ENCODE results near the gene GDNF. TPM values are rescaled to one million over a fixed set of nuclear protein-coding genes. Genes with fewer than 3 reads are reported as not detected.

GDNF gene
- total RNA-seq, 3 donors from 2014 or later (not counting 1 experiment from before 2014, with no cell fraction given) = not detected

DNA sequence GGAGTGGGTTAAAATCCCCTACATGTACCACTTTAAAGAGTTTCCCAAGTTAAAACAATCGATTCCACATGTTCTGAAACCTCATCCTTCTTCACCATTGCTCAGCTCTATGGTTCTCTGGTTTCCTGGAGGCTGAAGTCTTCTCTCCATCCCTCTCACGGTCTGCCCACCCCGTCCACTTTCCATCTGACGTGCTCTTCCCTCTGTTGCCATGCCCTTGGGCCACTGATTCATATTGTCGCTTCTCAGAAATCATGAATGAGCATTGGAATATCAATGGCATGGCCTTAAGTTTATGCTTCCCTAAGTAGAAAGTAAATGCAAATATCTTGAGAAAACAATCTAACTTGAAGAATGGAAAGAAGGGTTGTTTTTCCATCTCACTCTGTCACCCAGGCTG, 30.9 kb downstream of the GDNF start:
- Mint-ChIP-seq H3K27me3 (ENCODE audit: low read depth in 2 of 2) (peaks cover 0 to 3% of the 10 kb centered on the region in 2 donors), H3K4me1 (no peaks in the 10 kb centered on the region), H3K9me3 (peaks cover 0 to 2% of the 10 kb centered on the region in 2 donors), H3K36me3 (no peaks in the 10 kb centered on the region), H3K27ac (no peak overlapping the region), H3K4me3 (no peak overlapping the region)
- Histone ChIP-seq H3K27me3 (ENCODE audit: control insufficient read depth, insufficient read depth, low read length) (no peaks in the 10 kb centered on the region), H3K36me3 (ENCODE audit: control insufficient read depth, insufficient read depth, low read length) (no peaks in the 10 kb centered on the region), H3K9me3 (ENCODE audit: control insufficient read depth, insufficient read depth, low read length) (no peaks in the 10 kb centered on the region), H3K27ac (ENCODE audit: low read length) (no peak overlapping the region), H3K4me3 (ENCODE audit: low read length) (no peak overlapping the region), H3K4me1 (ENCODE audit: control insufficient read depth, insufficient read depth, low read length) (no peaks in the 10 kb centered on the region)
- DNase-seq (no peak), ATAC-seq (no peak)
- WGBS (ENCODE audit: insufficient coverage) = 84% methylated on average over 5 of the region's 5 CpGs
- TF ChIP-seq, protein P1, sequence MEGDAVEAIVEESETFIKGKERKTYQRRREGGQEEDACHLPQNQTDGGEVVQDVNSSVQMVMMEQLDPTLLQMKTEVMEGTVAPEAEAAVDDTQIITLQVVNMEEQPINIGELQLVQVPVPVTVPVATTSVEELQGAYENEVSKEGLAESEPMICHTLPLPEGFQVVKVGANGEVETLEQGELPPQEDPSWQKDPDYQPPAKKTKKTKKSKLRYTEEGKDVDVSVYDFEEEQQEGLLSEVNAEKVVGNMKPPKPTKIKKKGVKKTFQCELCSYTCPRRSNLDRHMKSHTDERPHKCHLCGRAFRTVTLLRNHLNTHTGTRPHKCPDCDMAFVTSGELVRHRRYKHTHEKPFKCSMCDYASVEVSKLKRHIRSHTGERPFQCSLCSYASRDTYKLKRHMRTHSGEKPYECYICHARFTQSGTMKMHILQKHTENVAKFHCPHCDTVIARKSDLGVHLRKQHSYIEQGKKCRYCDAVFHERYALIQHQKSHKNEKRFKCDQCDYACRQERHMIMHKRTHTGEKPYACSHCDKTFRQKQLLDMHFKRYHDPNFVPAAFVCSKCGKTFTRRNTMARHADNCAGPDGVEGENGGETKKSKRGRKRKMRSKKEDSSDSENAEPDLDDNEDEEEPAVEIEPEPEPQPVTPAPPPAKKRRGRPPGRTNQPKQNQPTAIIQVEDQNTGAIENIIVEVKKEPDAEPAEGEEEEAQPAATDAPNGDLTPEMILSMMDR (IDR thresholded peaks at IDR 0.05) = no peak
- intact Hi-C loops (cut with micrococcal nuclease) = no loop called here

GRCh38 chr5:37807621-37808301, 32.1 kb downstream of the GDNF start:
- H3K27ac ChIP-seq (ENCODE audit: low read length) = no peak overlapping the region
- Mint-ChIP-seq H3K9me3 (peaks cover 0 to 2% of the 10 kb centered on the region in 2 donors), H3K4me3 (no peak overlapping the region), H3K36me3 (no peaks in the 10 kb centered on the region), H3K27ac (no peak overlapping the region), H3K27me3 (ENCODE audit: low read depth in 2 of 2) (peaks cover 0 to 3% of the 10 kb centered on the region in 2 donors), H3K4me1 (no peaks in the 10 kb centered on the region)
- H3K4me1 ChIP-seq (ENCODE audit: control insufficient read depth, insufficient read depth, low read length) = no peaks in the 10 kb centered on the region
- 92% methylated on average over 6 of the region's 7 CpGs for WGBS (ENCODE audit: insufficient coverage)
- no peaks in the 10 kb centered on the region for H3K27me3 ChIP-seq (ENCODE audit: control insufficient read depth, insufficient read depth, low read length)
- TF ChIP-seq, protein P1 (IDR thresholded peaks at IDR 0.05) = no peak
- H3K4me3 ChIP-seq (ENCODE audit: low read length) = no peak overlapping the region
- intact Hi-C loops (cut with micrococcal nuclease) = no loop called here
- ATAC-seq (no peak), DNase-seq (no peak)
- no peaks in the 10 kb centered on the region for H3K9me3 ChIP-seq (ENCODE audit: control insufficient read depth, insufficient read depth, low read length)
- no peaks in the 10 kb centered on the region for H3K36me3 ChIP-seq (ENCODE audit: control insufficient read depth, insufficient read depth, low read length)

- Mint-ChIP-seq H3K27me3 (ENCODE audit: low read depth in 2 of 2) (peaks cover 3 to 6% of the 10 kb centered on the region in 2 donors), H3K4me3 (no peak overlapping the region), H3K9me3 (peaks cover 0 to 2% of the 10 kb centered on the region in 2 donors), H3K4me1 (no peaks in the 10 kb centered on the region), H3K27ac (no peak overlapping the region), H3K36me3 (no peaks in the 10 kb centered on the region)
- no peaks in the 10 kb centered on the region for H3K36me3 ChIP-seq (ENCODE audit: control insufficient read depth, insufficient read depth, low read length)
- H3K9me3 ChIP-seq (ENCODE audit: control insufficient read depth, insufficient read depth, low read length) = no peaks in the 10 kb centered on the region
- no peak for ATAC-seq
- H3K27ac ChIP-seq (ENCODE audit: low read length) = no peak overlapping the region
- intact Hi-C loops (cut with micrococcal nuclease) = no loop called here
- H3K27me3 ChIP-seq (ENCODE audit: control insufficient read depth, insufficient read depth, low read length) = no peaks in the 10 kb centered on the region
- H3K4me1 ChIP-seq (ENCODE audit: control insufficient read depth, insufficient read depth, low read length) = no peaks in the 10 kb centered on the region
- H3K4me3 ChIP-seq (ENCODE audit: low read length) = no peak overlapping the region
- 95% methylated on average over 2 of the region's 2 CpGs for WGBS (ENCODE audit: insufficient coverage)
- no peak for DNase-seq
- TF ChIP-seq, protein P1 (IDR thresholded peaks at IDR 0.05) = no peak
These were observed 32.8 kb downstream of the GDNF start for GRCh38 chr5:37807015-37807414.

GRCh38 chr5:37806476-37806875, 33.4 kb downstream of the GDNF start:
- peaks cover 0 to 2% of the 10 kb centered on the region in 2 donors for H3K9me3 Mint-ChIP-seq
- Histone ChIP-seq H3K4me1 (ENCODE audit: control insufficient read depth, insufficient read depth, low read length) (no peaks in the 10 kb centered on the region), H3K4me3 (ENCODE audit: low read length) (no peak overlapping the region), H3K9me3 (ENCODE audit: control insufficient read depth, insufficient read depth, low read length) (no peaks in the 10 kb centered on the region), H3K27ac (ENCODE audit: low read length) (no peak overlapping the region), H3K27me3 (ENCODE audit: control insufficient read depth, insufficient read depth, low read length) (no peaks in the 10 kb centered on the region), H3K36me3 (ENCODE audit: control insufficient read depth, insufficient read depth, low read length) (no peaks in the 10 kb centered on the region)
- WGBS (ENCODE audit: insufficient coverage) = 75% methylated on average over 8 of the region's 8 CpGs
- DNase-seq = no peak
- H3K27me3 Mint-ChIP-seq (ENCODE audit: low read depth in 2 of 2) = peaks cover 3 to 6% of the 10 kb centered on the region in 2 donors
- H3K4me1 Mint-ChIP-seq = no peaks in the 10 kb centered on the region
- no peaks in the 10 kb centered on the region for H3K36me3 Mint-ChIP-seq
- no peak overlapping the region for H3K27ac Mint-ChIP-seq
- H3K4me3 Mint-ChIP-seq = no peak overlapping the region
- no peak for ATAC-seq
- intact Hi-C loops (cut with micrococcal nuclease) = no loop called here
- TF ChIP-seq, protein P1 (IDR thresholded peaks at IDR 0.05) = no peak
